LNCaP clone FGC (cell line): ENCODE results near the gene RHOXF2.
"Not testable (repeated sequence)": the region's sequence is repeated elsewhere in the genome, so short reads cannot be mapped to it uniquely, and the experiment has no call there.

ENCODE experiments used
- DNase-seq: peaks from one replicate; pipeline ENCODE4 v3.0.0-alpha.2; 2011; ENCODE audit warnings: low read depth
- H3K4me3 ChIP-seq: 2 replicates; pipeline ENCODE4 v1.5.1; 2011; ENCODE audit warnings: mild to moderate bottlenecking, low read depth, low read length, control low read depth
- TF ChIP-seq, protein P1 (sequence below): IDR thresholded peaks from 2 replicates; pipeline ENCODE4 v1.5.1; 2012; ENCODE audit warnings: mild to moderate bottlenecking; ENCODE audit not compliant: control insufficient read depth, insufficient read depth; ENCODE audit errors: extremely low read depth

RHOXF2 gene

GRCh38 chrX:120195786-120196185 is 37.4 kb downstream of the RHOXF2 start:
- not testable (repeated sequence) for H3K4me3 ChIP-seq, DNase-seq

DNA sequence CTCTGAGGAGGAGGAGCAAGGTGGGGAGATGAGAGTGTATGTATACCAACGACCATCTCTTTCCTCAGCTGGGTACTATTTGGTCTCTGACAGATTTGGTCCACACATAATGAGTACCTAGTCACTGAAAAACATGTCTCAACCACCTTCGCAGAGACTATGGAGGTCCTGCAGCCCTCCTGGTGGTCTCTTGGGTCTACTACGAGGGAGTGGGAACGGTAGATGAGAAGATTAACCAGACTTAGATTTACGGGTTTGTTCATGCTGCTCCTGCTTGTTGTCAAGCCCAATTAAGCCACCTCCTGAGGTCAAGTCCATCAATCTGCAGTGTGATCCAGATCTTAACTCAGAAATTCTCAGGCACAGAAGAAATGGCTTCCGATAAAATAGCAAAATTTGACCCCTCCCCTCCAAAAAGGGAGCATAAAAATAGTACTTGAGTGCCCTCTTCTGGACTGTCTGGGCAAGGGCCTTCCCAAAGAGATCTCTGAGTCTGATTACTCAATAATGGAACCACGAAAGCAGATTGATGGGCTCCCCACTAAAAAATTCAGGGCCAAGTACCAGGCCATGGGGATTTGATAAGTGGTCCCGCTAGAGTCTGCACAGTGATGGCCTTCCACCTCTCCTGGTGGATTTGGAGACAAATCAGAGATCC is 38.3 kb downstream of the RHOXF2 start:
- H3K4me3 ChIP-seq, DNase-seq: not testable (repeated sequence)

DNA sequence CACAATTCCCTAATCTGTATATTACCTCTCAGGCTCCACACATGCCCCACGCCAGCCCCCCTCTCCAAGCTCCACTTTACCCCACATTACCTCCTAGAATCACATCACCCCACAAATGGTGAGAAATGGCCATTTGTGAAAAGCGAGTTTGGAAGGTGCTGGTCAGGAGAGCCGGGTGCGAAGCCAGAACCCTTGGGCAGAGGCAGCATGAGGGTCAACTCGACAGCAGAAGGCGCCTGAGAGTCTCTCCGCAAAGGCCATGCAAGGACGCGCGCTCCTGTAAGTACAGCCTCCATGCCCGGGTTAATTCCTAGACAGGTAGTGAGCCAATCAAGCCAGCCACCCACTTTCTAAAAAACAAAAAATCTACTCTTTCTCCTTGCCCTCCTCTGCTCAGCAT is 42.4 kb downstream of the RHOXF2 start:
- no peak for DNase-seq
- H3K4me3 ChIP-seq: no peak overlapping the region
- TF ChIP-seq, protein P1, sequence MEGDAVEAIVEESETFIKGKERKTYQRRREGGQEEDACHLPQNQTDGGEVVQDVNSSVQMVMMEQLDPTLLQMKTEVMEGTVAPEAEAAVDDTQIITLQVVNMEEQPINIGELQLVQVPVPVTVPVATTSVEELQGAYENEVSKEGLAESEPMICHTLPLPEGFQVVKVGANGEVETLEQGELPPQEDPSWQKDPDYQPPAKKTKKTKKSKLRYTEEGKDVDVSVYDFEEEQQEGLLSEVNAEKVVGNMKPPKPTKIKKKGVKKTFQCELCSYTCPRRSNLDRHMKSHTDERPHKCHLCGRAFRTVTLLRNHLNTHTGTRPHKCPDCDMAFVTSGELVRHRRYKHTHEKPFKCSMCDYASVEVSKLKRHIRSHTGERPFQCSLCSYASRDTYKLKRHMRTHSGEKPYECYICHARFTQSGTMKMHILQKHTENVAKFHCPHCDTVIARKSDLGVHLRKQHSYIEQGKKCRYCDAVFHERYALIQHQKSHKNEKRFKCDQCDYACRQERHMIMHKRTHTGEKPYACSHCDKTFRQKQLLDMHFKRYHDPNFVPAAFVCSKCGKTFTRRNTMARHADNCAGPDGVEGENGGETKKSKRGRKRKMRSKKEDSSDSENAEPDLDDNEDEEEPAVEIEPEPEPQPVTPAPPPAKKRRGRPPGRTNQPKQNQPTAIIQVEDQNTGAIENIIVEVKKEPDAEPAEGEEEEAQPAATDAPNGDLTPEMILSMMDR: no peak

DNA sequence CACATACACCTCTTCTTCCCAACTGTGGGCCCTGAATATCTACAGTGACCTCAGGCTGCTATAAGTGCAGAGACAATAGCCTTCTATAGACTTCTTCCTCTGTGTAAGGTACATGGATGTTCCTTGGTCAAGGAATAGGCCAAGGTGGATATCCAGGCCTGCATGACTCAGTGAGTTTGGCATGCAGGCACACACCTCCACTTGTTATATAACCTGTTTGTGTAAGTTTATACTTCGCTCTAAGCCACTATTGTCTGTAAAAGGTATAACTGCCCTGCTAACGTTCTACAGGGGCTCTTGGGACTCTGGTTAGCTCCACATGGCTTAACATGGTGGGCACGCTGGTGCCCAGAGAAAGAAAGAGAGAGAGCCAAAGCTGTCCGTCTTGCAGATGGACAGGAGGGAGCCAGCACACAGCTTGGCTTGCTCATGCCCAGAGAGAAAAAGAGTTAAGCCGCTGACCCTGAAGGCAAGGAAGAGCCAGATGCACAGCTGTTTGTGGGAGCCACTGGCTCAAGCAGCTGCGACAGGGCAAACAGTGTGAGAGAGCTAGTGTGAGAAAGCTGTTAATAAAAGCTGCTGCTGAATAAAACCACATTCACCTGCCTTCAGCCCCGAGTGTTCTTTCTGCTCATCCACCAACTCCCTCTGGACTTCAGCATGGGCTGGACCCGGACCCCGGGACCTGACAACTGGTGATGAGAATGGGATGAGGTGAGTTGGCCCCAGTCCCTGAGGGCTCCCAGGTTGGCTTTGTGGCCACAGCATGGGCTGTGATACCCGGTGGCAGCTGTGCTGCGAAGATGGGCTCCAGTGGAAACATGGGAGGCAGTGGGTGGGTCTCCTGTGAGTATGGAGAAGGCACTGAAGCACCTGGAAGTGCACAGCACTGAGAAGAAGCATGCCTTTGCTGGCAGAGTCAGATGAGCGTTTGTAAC is 47.7 kb downstream of the RHOXF2 start:
- H3K4me3 ChIP-seq: no peak overlapping the region
- TF ChIP-seq, protein P1: no peak
- DNase-seq: no peak

DNA sequence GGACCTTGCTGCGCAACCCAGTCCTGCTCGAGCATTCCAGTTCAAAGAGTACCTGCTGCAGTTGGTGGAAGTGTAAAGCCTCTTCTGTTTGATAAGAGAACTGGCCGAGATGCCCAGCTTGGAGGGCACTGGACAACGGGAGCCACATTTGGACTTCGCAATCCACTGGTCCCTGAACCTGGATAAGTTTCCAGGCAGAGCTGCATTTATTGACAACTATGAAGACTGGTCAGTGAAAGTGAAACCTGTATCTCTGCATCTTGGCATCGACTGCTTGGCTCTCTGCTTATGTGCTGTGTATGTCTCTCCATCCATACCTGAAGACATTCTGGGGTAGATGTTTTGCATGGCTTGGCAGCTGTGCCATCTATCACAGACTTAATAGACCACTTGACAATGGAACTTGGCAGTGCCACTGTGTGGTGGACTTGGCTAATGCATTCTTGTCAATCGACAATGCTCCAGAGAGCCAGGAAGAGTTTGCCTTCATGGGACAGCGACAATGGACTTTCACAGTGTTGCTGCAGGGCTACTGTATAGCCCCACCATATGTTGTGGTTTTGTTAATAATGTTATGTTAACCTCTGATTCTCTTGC is 48.7 kb downstream of the RHOXF2 start:
- no peak overlapping the region for H3K4me3 ChIP-seq

GRCh38 chrX:120213438-120214265 is 55.2 kb downstream of the RHOXF2 start:
- TF ChIP-seq, protein P1: peak; percentile 70
- DNase-seq: no peak
- no peak overlapping the region for H3K4me3 ChIP-seq

More for the DNA sequence above, 48.7 kb downstream of the RHOXF2 start:
- no peak for DNase-seq
- TF ChIP-seq, protein P1: no peak
